Esophagus squamous epithelium (tissue), 5 donors: ENCODE results near the gene VIL1. TPM values are rescaled to one million over a fixed set of nuclear protein-coding genes. Genes with fewer than 3 reads are reported as not detected.
A peak's percentile ranks its signal among the peaks of the same experiment; 100 is the strongest.

Source experiments
- DNase-seq: peaks from one replicate; lab custom pipeline; 2025; lab: John Stamatoyannopoulos, UW
- H3K27ac ChIP-seq, 4 donors: fragments of 200-600 bp; sonication (generic); one replicate each; pipeline ENCODE4 v1.5.1; 2016 to 2019; ENCODE audit warnings: mild to moderate bottlenecking in 1 of 4
- H3K27me3 ChIP-seq, 4 donors: fragments of 200-600 bp; sonication (generic); 1 replicate in 3 of 4; 2 replicates in 1 of 4; pipeline versions ENCODE4 v1.5.1 to v1.6.0; 2017 to 2021; ENCODE audit warnings: antibody characterized with exemption in 1 of 4
- H3K36me3 ChIP-seq, 3 donors: fragments of 200-600 bp; sonication (generic); one replicate each; pipeline ENCODE4 v1.5.1; 2016 to 2019
- H3K4me1 ChIP-seq, 3 donors: fragments of 200-600 bp; sonication (generic); one replicate each; pipeline ENCODE4 v1.5.1; 2017 to 2019
- H3K4me3 ChIP-seq, 4 donors: fragments of 200-600 bp; sonication (generic); 1 replicate in 3 of 4; 2 replicates in 1 of 4; pipeline ENCODE4 v1.5.1; 2016 to 2019; ENCODE audit warnings: mild to moderate bottlenecking in 2 of 4, moderate library complexity in 1 of 4
- H3K9me3 ChIP-seq, 3 donors: fragments of 200-600 bp; sonication (generic); one replicate each; pipeline ENCODE4 v1.5.1; 2016 to 2019
- POLR2A ChIP-seq, 4 donors: fragments of 450-650 bp; IDR thresholded peaks; one replicate each; pipeline ENCODE4 v1.6.1; 2017; ENCODE audit warnings: antibody characterized with exemption in 4 of 4, mild to moderate bottlenecking in 4 of 4, moderate library complexity in 3 of 4
- WGBS, 2 donors: methylation state at CpG; one replicate each; pipeline ENCODE4 v1.1.5; 2018; 5-methylcytosine and 5-hydroxymethylcytosine counted together
- intact Hi-C: fragments of 100-400 bp; cut with DNase I; formaldehyde crosslinking; loops from one replicate; pipeline ENCODE4 v1.15.0; 2022
- small RNA-seq, 4 donors: library from RNA; depleted of rRNA; stranded (forward); fragments of <200 nt; gene quantifications; one replicate each; pipeline ENCODE3, GENCODE V24; 2016
- total RNA-seq, 4 donors: library from RNA; depleted of rRNA; stranded (reverse); fragments of >200 nt; gene quantifications; one replicate each; pipeline ENCODE4 v1.1.0, GENCODE V29; 2016
- TF ChIP-seq, protein P1 (sequence below), 6 experiments: fragments of 450-650 bp in 4 of 6; fragments of 200-600 bp in 2 of 6; sonication (generic) in 2 of 6; IDR thresholded peaks; one replicate each; pipeline ENCODE4 v1.5.1; 2016 to 2019; ENCODE audit warnings: antibody characterized with exemption in 6 of 6, mild to moderate bottlenecking in 4 of 6, moderate library complexity in 4 of 6
- donor health status: DM: yes; HTN: yes; CAD: no.

Gene VIL1
- total RNA-seq, 4 donors from 2014 or later, result not detected

DNA sequence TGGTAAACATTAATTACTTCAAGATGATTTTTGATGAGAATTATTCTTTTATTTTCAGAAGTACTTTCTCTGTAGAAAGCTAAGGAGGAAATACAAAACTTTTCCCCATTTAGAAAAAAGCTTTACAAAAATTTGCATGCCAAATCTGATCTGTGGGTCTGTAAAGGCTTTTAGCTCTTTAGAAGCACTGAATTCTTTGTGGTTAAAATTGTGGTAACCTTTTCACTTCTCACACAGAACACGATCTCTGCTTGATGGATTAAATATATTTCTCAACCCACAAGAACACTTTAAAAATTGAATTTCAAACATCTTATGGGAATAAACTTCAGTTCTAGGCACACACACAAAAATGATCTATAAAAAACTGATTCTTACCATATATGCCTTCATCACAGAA lies 63.7 kb downstream of the VIL1 start:
- Histone ChIP-seq H3K27ac (no peak overlapping the region), H3K9me3 (no peaks in the 10 kb centered on the region), H3K4me1 (no peaks in the 10 kb centered on the region), H3K36me3 (peaks cover 0 to 96% (median 6%) of the 10 kb centered on the region in 3 donors), H3K4me3 (no peak overlapping the region), H3K27me3 (no peaks in the 10 kb centered on the region)
- TF ChIP-seq, protein P1, sequence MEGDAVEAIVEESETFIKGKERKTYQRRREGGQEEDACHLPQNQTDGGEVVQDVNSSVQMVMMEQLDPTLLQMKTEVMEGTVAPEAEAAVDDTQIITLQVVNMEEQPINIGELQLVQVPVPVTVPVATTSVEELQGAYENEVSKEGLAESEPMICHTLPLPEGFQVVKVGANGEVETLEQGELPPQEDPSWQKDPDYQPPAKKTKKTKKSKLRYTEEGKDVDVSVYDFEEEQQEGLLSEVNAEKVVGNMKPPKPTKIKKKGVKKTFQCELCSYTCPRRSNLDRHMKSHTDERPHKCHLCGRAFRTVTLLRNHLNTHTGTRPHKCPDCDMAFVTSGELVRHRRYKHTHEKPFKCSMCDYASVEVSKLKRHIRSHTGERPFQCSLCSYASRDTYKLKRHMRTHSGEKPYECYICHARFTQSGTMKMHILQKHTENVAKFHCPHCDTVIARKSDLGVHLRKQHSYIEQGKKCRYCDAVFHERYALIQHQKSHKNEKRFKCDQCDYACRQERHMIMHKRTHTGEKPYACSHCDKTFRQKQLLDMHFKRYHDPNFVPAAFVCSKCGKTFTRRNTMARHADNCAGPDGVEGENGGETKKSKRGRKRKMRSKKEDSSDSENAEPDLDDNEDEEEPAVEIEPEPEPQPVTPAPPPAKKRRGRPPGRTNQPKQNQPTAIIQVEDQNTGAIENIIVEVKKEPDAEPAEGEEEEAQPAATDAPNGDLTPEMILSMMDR (IDR thresholded peaks at IDR 0.05), result no peak
- no peak for TF ChIP-seq POLR2A (IDR thresholded peaks at IDR 0.05)
- WGBS, 2 donors, result 57 to 69% methylated on average over 1 of the region's 1 CpG
- DNase-seq, result no peak
- intact Hi-C loops, result no loop called here

DNA sequence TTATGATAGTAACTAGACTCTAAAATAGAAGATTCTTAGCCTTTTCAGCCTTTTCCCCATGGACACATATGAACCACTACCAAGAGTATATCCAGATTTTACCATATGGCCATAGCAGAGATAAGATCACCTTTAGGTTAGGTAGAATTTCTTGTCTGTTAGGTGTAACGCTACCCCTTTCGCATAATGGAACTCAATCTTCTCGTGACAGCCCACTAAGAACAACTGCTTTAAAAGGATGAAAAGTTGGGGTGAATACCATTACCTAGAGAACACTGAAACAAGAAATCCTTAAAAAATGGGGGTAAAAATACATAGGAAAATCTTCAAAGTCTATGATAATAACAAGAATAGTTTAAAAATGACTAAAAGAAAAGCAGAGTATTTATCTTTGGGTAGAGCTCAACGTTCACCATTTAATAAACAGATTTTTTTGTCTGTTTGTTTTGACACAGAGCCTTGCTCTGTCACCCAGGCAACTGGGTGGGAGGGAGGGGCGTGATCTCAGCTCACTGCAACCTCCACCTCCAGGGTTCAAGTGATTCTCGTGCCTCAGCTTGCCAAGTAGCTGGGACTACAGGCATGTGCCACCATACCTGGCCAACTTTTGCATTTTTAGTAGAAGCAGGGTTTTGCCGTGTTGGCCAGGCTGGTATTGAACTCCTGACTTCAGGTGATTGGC lies 67.2 kb downstream of the VIL1 start:
- WGBS, 2 donors, result 64 to 67% methylated on average over 7 of the region's 7 CpGs
- Histone ChIP-seq H3K4me3 (no peak overlapping the region), H3K27ac (no peak overlapping the region), H3K27me3 (no peaks in the 10 kb centered on the region), H3K4me1 (no peaks in the 10 kb centered on the region), H3K9me3 (no peaks in the 10 kb centered on the region), H3K36me3 (peaks cover 0 to 96% (median 10%) of the 10 kb centered on the region in 3 donors)
- intact Hi-C loops, result no loop called here
- TF ChIP-seq, protein P1 (IDR thresholded peaks at IDR 0.05), result no peak
- TF ChIP-seq POLR2A (IDR thresholded peaks at IDR 0.05), result no peak
- DNase-seq, result no peak

DNA sequence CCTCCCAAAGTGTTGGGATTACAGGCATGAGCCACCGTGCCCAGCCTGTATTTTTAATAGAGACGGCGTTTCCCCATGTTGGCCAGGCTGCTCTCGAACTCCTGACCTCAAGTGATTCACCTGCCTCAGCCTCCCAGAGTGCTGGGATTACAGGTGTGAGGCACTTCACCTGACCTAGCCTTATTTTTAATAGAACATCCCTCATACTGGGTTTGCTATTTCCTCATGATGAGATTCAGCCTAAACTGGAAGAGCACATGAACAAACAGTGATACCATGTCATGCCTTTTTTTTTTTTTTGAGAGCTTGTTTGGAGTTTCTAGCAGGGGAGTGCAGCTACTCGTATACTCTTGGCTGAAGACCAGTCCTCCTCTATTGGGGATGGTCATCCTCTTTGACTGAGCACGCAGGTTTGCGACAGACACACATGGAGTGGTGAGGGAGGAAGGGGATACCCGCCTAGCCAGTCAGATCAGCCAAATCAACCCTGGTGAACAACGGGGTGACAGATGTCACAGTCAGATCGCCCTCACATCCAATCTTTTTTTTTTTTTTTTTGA lies 81.7 kb downstream of the VIL1 start:
- 81 to 85% methylated on average over 9 to 10 of the region's 10 CpGs for WGBS, 2 donors
- TF ChIP-seq POLR2A (IDR thresholded peaks at IDR 0.05), result no peak
- TF ChIP-seq, protein P1 (IDR thresholded peaks at IDR 0.05), result no peak
- Histone ChIP-seq H3K4me1 (peaks cover 0 to 13% (median 0%) of the 10 kb centered on the region in 3 donors), H3K27ac (peak overlapping the region in 1 of 4 donors; percentile 55), H3K36me3 (peaks cover 0 to 61% (median 10%) of the 10 kb centered on the region in 3 donors), H3K9me3 (no peaks in the 10 kb centered on the region), H3K4me3 (no peak overlapping the region), H3K27me3 (no peaks in the 10 kb centered on the region)
- no peak for DNase-seq
- intact Hi-C loops, result no loop called here

DNA sequence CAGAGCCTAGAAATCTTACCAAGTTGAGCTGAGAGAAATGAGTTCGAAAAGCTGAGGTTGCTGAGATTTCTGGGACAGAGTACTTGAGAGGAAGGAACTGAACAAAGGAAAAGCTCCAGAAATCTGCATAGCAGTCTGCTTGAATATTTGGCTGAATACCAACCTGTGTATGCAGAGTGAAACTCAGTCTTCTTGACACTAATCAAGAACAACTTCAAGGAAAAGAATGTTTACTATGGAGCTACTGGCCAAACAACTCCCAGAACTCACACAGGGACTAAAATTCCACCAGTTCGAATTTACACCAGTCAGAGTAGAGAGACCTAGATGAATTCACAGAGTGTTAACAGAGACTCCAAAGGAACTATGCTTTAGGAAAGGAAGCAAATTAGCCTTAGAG lies 82.7 kb downstream of the VIL1 start:
- Histone ChIP-seq H3K27me3 (no peaks in the 10 kb centered on the region), H3K4me3 (no peak overlapping the region), H3K36me3 (peaks cover 0 to 50% (median 9%) of the 10 kb centered on the region in 3 donors), H3K27ac (peak overlapping the region in 2 of 4 donors; percentile 38 to 55), H3K9me3 (no peaks in the 10 kb centered on the region), H3K4me1 (peaks cover 0 to 13% (median 0%) of the 10 kb centered on the region in 3 donors)
- DNase-seq, result no peak
- intact Hi-C loops, result no loop called here
- TF ChIP-seq POLR2A (IDR thresholded peaks at IDR 0.05), result no peak
- TF ChIP-seq, protein P1 (IDR thresholded peaks at IDR 0.05), result no peak
- 31 to 47% methylated on average over 2 of the region's 2 CpGs for WGBS, 2 donors

Small RNAs within 50 kb of the gene (small RNA-seq; reads per million reads assigned to genes)
- 556 to 1,100 (median 718) reads per million in 4 donors for gene MIR26B

Other genes starting within 250 kb of the VIL1 start
- 100 to 1,000 TPM; 465 to 690 (median 542) TPM for gene ARPC2, start 201.9 kb upstream of the VIL1 start, total RNA-seq
- gene GPBAR1, start 158.1 kb upstream of the VIL1 start, total RNA-seq, result 1 to 10 TPM in 1 of 4 donors, under 1 TPM in 2, not detected in 1; 0.26 to 1.3 (median 0.31) TPM
- 100 to 1,000 TPM in 3 of 4 donors, 10 to 100 TPM in 1; 97.9 to 136 (median 118) TPM for gene AAMP, start 149.0 kb upstream of the VIL1 start, total RNA-seq
- gene PNKD, start 148.6 kb upstream of the VIL1 start, total RNA-seq, result 10 to 100 TPM; 19.7 to 34.3 (median 28.0) TPM
- gene TMBIM1, start 126.6 kb upstream of the VIL1 start, total RNA-seq, result 100 to 1,000 TPM; 238 to 342 (median 275) TPM
- gene CATIP, start 62.3 kb upstream of the VIL1 start, total RNA-seq, result not detected
- 10 to 100 TPM in 1 of 4 donors, 1 to 10 TPM in 3; 1.7 to 10.6 (median 8.7) TPM for gene SLC11A1, start 36.9 kb upstream of the VIL1 start, total RNA-seq
- 10 to 100 TPM; 47.3 to 87.4 (median 58.0) TPM for gene CTDSP1, start 19.3 kb upstream of the VIL1 start, total RNA-seq
- 10 to 100 TPM in 1 of 4 donors, 1 to 10 TPM in 3; 6.0 to 10.9 (median 7.8) TPM for gene USP37, start 149.2 kb downstream of the VIL1 start, total RNA-seq
- gene CNOT9, start 149.7 kb downstream of the VIL1 start, total RNA-seq, result 10 to 100 TPM; 30.4 to 58.3 (median 40.0) TPM
- 1 to 10 TPM; 2.7 to 7.1 (median 4.0) TPM for gene PLCD4, start 188.8 kb downstream of the VIL1 start, total RNA-seq
- gene ZNF142, start 240.5 kb downstream of the VIL1 start, total RNA-seq, result 10 to 100 TPM; 10.8 to 23.1 (median 20.0) TPM
- gene BCS1L, start 240.6 kb downstream of the VIL1 start, total RNA-seq, result 10 to 100 TPM; 29.9 to 34.0 (median 30.6) TPM